OCI-LY1 (cell line): ENCODE measurements around the gene CRISPLD2.

Experiments
- H2AFZ ChIP-seq: fragments of 200-600 bp; sonication (generic), shearing (Covaris generic); 2 replicates; pipeline ENCODE4 v1.6.0; 2014; ENCODE audit warnings: antibody characterized with exemption, mild to moderate bottlenecking, low read length
- H3F3A ChIP-seq: fragments of 200-600 bp; sonication (generic), shearing (Covaris generic); 2 replicates; pipeline ENCODE4 v1.6.0; 2014; ENCODE audit warnings: mild to moderate bottlenecking, antibody characterized with exemption, low read length, moderate library complexity; ENCODE audit not compliant: insufficient read depth
- H3K27ac ChIP-seq: fragments of 200-600 bp; sonication (generic); 2 replicates; pipeline ENCODE4 v1.5.1; 2014; ENCODE audit warnings: low read length, mixed run types, mild to moderate bottlenecking, low read depth; ENCODE audit not compliant: poor library complexity, severe bottlenecking
- H3K27me3 ChIP-seq: fragments of 200-600 bp; sonication (generic); 2 replicates; pipeline ENCODE4 v1.6.0; 2014; ENCODE audit warnings: antibody characterized with exemption, mild to moderate bottlenecking, low read length, moderate library complexity; ENCODE audit not compliant: insufficient read depth
- H3K36me3 ChIP-seq: fragments of 200-600 bp; sonication (generic); 2 replicates; pipeline ENCODE4 v1.6.1; 2014; ENCODE audit warnings: mild to moderate bottlenecking, antibody characterized with exemption, low read length, moderate library complexity, mixed read lengths; ENCODE audit not compliant: insufficient read depth
- H3K4me1 ChIP-seq: fragments of 200-600 bp; sonication (generic); 2 replicates; pipeline ENCODE4 v1.5.1; 2014; ENCODE audit warnings: mild to moderate bottlenecking, low read length, moderate library complexity; ENCODE audit not compliant: insufficient read depth, severe bottlenecking
- H3K4me2 ChIP-seq: fragments of 200-600 bp; sonication (generic), shearing (Covaris generic); 2 replicates; pipeline ENCODE4 v1.6.1; 2014; ENCODE audit warnings: low read length
- H3K4me3 ChIP-seq: fragments of 200-600 bp; sonication (generic); 2 replicates; pipeline ENCODE4 v1.5.1; 2014; ENCODE audit warnings: low read length, low read depth, mild to moderate bottlenecking, mixed read lengths; ENCODE audit not compliant: poor library complexity, severe bottlenecking
- H3K79me2 ChIP-seq: fragments of 200-600 bp; shearing (Covaris generic); 2 replicates; pipeline ENCODE4 v1.6.1; 2016; ENCODE audit warnings: mixed run types, low read length, mixed read lengths; ENCODE audit not compliant: insufficient read depth
- H3K9ac ChIP-seq: fragments of 200-600 bp; sonication (generic), shearing (Covaris generic); 2 replicates; pipeline ENCODE4 v1.6.1; 2014; ENCODE audit warnings: mild to moderate bottlenecking, low read length, mixed read lengths
- H3K9me2 ChIP-seq: fragments of 200-600 bp; sonication (generic), shearing (Covaris generic); 2 replicates; pipeline ENCODE4 v1.6.1; 2014; ENCODE audit warnings: low read depth, mild to moderate bottlenecking, low read length, mixed read lengths
- H3K9me3 ChIP-seq: fragments of 200-600 bp; shearing (Covaris generic); 2 replicates; pipeline ENCODE4 v1.6.1; 2014; ENCODE audit warnings: low read length, mixed read lengths
- H4K20me1 ChIP-seq: fragments of 200-600 bp; sonication (generic), shearing (Covaris generic); 2 replicates; pipeline ENCODE4 v1.6.0; 2016; ENCODE audit warnings: mild to moderate bottlenecking, low read length; ENCODE audit not compliant: insufficient read depth
- EZH2 ChIP-seq: fragments of 200-600 bp; sonication (generic), shearing (Covaris generic); IDR thresholded peaks from 2 replicates; pipeline ENCODE4 v1.8.0; 2017; ENCODE audit warnings: borderline replicate concordance, mixed run types, mild to moderate bottlenecking, antibody characterized with exemption, low read length, moderate library complexity, mixed read lengths
- TF ChIP-seq, protein P1 (sequence below): fragments of 200-600 bp; sonication (generic), shearing (Covaris generic); IDR thresholded peaks from 2 replicates; pipeline ENCODE4 v1.5.1; 2017; ENCODE audit warnings: mild to moderate bottlenecking, antibody characterized with exemption, low read length, moderate library complexity, mixed read lengths

CRISPLD2 gene

DNA sequence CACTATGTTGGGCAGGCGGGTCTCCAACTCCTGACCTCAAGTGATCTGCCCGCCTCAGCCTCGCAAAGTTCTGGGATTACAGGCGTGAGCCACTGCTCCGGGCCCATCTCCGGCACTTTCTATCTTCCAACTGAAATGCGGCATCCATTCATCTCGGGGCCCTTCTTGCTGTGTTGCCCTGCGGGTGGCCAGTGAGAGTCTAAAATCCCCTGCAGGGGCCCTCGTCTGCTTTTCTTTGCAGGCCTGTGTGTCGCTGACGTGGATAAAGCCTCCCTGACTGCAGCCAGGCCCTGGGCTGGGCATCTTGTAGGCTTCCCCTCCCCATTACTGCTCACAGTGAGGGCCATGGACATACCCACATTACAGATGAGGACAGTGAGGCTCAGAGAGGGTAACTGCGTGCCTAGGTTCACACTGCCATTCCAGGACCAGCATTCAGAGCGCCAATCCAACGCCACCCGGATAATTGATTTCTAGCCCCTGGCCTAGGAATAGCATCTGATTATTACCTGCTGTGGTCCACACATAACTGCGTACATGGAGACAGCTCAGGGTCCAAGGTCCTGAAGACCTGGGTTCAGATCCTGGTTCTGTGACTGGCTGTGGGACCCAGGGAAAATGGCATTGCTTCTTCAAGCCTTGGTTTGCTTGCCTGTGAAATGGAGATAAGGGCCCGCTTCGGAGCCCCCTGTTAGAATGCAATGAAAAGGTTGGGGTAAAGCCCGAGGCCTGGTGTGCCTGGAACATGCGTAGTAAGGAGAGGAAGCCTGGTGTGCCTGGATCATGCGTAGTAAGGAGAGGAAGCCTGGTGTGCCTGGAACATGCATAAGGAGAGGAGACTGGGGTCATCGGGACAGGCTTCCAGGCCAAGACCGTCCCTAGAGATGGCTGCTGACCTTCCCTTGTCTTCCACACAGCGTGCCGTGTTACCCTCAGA lies 25.0 kb downstream of the CRISPLD2 start:
- no peak for TF ChIP-seq EZH2
- TF ChIP-seq, protein P1, sequence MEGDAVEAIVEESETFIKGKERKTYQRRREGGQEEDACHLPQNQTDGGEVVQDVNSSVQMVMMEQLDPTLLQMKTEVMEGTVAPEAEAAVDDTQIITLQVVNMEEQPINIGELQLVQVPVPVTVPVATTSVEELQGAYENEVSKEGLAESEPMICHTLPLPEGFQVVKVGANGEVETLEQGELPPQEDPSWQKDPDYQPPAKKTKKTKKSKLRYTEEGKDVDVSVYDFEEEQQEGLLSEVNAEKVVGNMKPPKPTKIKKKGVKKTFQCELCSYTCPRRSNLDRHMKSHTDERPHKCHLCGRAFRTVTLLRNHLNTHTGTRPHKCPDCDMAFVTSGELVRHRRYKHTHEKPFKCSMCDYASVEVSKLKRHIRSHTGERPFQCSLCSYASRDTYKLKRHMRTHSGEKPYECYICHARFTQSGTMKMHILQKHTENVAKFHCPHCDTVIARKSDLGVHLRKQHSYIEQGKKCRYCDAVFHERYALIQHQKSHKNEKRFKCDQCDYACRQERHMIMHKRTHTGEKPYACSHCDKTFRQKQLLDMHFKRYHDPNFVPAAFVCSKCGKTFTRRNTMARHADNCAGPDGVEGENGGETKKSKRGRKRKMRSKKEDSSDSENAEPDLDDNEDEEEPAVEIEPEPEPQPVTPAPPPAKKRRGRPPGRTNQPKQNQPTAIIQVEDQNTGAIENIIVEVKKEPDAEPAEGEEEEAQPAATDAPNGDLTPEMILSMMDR: no peak
- H3K4me1 ChIP-seq: no peaks in the 10 kb centered on the region
- no peaks in the 10 kb centered on the region for H3K9me3 ChIP-seq
- no peak overlapping the region for H2AFZ ChIP-seq
- no peaks in the 10 kb centered on the region for H3K9me2 ChIP-seq
- H3K4me2 ChIP-seq: no peak overlapping the region
- H3K27ac ChIP-seq: no peak overlapping the region
- no peaks in the 10 kb centered on the region; the same call in 1 of the 2 replicates for H3K27me3 ChIP-seq
- no peak overlapping the region for H3K9ac ChIP-seq
- no peaks in the 10 kb centered on the region for H4K20me1 ChIP-seq
- H3K79me2 ChIP-seq: no peaks in the 10 kb centered on the region
- H3K4me3 ChIP-seq: no peak overlapping the region
- H3K36me3 ChIP-seq: no peaks in the 10 kb centered on the region
- no peaks in the 10 kb centered on the region for H3F3A ChIP-seq

DNA sequence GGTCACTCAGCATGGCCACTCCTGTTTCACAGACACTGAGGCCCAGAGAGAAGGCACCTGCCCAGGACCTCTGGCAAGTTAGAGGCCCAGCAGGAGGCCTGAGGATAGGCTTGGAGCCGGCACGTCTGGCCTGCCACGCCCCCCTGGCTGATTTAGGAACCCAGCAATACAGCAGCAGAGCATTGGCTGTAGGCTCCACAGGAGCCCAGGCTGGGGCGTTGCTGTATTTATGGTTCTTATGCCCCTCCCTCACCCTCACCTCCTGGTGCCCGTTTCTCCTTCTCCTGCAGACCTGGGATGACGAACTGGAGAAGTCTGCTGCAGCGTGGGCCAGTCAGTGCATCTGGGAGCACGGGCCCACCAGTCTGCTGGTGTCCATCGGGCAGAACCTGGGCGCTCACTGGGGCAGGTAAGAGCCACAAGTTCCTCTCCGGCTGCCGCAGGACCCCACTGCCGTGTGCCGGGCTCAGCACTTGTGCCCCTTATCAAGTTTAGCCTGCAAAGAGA lies 25.8 kb downstream of the CRISPLD2 start:
- no peak overlapping the region for H3K4me3 ChIP-seq
- H3K4me2 ChIP-seq: no peak overlapping the region
- H3K27ac ChIP-seq: no peak overlapping the region
- H4K20me1 ChIP-seq: no peaks in the 10 kb centered on the region
- H3F3A ChIP-seq: no peaks in the 10 kb centered on the region
- no peaks in the 10 kb centered on the region for H3K79me2 ChIP-seq
- H3K9ac ChIP-seq: no peak overlapping the region
- no peaks in the 10 kb centered on the region for H3K4me1 ChIP-seq
- no peaks in the 10 kb centered on the region; the same call in 1 of the 2 replicates for H3K27me3 ChIP-seq
- H3K9me3 ChIP-seq: no peaks in the 10 kb centered on the region
- no peaks in the 10 kb centered on the region for H3K9me2 ChIP-seq
- no peak overlapping the region for H2AFZ ChIP-seq
- TF ChIP-seq, protein P1: no peak
- no peak for TF ChIP-seq EZH2
- no peaks in the 10 kb centered on the region for H3K36me3 ChIP-seq

DNA sequence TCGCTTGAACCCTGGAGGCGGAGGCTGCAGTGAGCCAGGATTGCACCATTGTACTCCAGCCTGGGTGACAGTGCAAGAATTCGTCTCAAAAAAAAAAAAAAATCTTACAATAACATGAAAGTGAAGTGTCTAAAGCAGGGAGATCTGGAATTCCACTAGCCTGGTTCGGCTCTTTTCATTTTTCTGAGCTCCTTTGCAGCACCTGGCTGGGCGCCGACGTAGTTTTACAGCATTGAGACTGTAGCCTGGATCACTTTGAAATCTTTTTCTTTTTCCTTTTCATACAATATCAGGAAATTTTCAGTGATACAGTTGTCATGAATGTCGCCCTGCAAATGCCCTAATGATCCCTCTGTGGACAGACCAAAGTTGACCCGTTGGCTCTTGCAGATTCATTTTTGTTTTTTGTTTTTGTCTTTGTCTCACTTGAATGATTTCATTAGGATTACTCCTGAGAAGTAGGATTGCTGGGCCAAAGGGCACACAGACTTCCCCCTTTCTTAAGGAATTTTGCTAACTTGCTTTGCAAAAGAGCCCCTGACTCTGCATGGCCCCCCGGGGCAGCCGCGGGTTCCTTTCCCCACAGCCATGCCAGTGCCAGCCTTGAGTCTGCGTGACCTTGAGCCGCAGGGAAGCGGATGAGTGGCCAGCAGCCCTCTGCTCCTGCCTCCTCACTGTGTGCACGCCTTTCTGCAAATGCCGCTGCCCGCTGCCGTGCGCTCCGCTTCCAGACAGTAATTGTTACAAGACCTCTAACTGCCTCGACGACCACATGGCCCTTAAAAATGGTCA lies 28.0 kb downstream of the CRISPLD2 start:
- H2AFZ ChIP-seq: no peak overlapping the region
- no peak overlapping the region for H3K4me2 ChIP-seq
- no peaks in the 10 kb centered on the region for H3K36me3 ChIP-seq
- H3K27ac ChIP-seq: no peak overlapping the region
- H3K79me2 ChIP-seq: no peaks in the 10 kb centered on the region
- H3K9ac ChIP-seq: no peak overlapping the region
- H3K4me1 ChIP-seq: no peaks in the 10 kb centered on the region
- no peaks in the 10 kb centered on the region; the same call in 1 of the 2 replicates for H3K27me3 ChIP-seq
- H3K9me2 ChIP-seq: no peaks in the 10 kb centered on the region
- no peaks in the 10 kb centered on the region for H3K9me3 ChIP-seq
- H3K4me3 ChIP-seq: no peak overlapping the region
- H4K20me1 ChIP-seq: no peaks in the 10 kb centered on the region
- TF ChIP-seq, protein P1: no peak
- no peak for TF ChIP-seq EZH2
- no peaks in the 10 kb centered on the region for H3F3A ChIP-seq
